8988T (cell line): Measurements from ENCODE around the gene MICAL2.

Experiments used
- DNase-seq: peaks from one replicate; pipeline ENCODE4 v3.0.0; 2011

MICAL2 gene

DNA sequence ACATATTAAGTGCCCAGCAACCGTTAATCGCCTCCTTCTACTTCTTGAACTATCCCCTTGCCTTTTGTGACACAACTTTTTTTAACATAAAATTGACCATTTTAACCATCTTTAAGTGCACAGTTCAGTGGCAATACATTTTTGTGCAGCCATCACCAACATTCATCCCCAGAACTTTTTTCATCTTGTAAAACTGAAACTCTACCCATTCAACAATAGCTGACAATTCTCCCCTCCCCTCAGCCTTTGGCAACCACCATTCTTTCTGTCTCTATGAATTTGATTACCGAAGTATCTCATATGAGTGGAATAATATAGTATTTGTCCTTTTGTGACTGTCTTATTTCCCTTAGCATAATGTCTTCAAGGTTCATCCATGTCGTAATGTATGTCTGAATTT is 66.0 kb downstream of the MICAL2 start:
- DNase-seq: no peak

DNA sequence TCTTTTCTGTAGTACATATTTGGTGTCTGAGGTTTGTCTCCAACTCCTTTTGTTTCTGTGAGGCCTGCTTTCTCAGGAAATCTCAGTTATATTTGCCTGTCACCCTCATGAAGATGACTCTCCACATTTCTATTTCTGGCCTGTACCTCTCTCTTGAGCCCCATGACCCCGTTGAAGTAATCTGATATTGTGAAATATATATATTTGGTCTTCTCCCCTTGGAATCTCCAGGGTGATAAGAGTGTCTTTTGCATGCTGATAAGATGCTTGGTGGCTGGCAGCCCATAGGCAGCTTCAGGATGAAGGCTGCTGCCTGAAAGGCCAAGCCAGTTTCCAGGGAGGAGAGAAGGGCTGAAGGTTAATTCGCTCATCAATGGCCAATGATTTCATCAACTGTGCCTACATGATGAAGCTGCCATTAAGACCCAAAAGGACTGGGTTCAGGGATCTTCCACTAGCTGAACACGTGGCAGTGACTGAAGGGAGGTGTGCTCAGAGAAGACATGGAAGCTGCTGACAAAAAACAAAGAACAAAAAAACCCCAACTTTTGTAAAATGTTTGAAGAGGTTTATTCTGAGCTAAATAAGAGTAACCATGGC is 67.4 kb downstream of the MICAL2 start:
- no peak for DNase-seq

DNA sequence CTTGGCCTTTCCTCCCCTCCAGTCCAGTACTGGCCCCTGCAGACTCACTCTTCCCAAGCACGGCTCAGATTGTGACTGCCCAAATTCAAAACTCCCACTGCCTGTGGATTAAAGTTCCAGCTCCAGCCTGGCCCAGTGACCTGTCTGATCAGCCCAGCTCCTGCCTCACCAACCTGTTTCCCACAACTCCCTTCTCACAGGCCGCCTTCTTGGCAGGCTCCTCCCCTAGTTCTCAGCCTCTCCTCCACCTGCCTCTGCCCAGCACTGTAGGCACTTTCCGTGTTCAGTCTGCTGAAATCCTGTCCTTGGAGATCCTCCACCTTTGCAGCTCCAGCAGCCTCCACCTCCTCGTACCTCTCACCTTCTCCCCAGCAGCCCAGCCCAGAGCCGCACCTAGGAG is 68.6 kb downstream of the MICAL2 start:
- DNase-seq: no peak

- DNase-seq: no peak
Measured at GRCh38 chr11:12179531-12179930, 69.1 kb downstream of the MICAL2 start.

GRCh38 chr11:12180257-12181205 is 70.1 kb downstream of the MICAL2 start:
- no peak for DNase-seq

DNA sequence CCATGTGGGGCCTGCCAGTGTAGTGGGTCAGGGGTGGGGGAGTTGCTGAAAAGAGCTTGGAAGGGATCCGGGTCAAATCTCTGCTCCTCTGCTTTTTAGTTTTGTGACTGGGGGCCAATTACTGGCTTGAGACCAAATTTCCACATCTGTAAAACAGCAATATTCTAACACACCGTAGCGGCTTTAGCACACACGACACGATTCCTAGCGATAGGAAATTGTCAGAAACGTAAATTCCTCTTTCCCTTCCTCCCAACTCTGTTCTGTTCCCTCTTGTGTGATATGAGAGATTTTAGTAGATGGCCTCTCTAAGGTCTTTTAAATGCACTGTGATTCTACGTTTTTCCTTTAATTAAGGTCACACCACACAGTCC is 71.9 kb downstream of the MICAL2 start:
- DNase-seq: no peak

DNA sequence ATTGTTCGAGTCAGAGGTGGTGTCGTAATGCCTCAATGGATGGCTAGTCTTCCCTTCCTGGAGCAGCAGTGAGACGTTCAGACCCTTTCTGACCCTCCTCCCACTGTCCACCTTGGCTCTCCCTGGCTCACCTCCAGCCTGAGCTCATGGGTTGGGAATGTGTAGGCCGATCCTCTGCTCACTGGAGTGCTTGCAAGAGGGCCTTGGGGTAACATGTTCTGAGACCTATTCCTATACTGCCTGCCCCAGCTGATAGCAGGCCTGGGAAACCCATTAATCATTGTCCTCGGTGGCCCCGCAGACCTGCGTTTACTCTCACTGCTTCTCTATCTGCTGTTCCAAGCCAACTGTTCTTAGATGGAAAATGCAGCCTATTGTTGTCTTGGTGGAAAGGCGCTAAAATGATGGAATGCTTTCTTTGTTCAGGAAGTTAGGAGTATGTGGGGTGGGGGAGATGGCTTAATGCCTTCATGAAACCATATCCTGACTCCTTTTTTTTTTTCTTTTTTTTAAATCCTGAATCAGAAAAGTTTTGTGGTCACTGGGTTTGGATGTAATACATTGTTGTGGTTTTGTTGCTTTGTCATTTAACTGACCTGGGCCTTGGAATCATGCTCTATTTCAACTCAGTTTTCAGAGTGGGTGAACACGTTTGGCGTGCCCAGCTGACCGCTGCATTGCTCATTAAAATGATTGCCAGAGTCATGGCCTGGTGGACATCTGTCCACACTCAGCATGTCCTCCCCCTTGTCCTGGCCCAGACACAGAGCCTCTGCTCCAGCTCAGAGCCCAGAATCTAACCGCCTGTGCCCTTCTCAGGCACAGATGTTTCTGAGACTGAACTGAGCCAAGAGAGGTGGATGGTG is 72.5 kb downstream of the MICAL2 start:
- DNase-seq: no peak

- DNase-seq: no peak
Measured at GRCh38 chr11:12183827-12184620, 73.6 kb downstream of the MICAL2 start.

DNA sequence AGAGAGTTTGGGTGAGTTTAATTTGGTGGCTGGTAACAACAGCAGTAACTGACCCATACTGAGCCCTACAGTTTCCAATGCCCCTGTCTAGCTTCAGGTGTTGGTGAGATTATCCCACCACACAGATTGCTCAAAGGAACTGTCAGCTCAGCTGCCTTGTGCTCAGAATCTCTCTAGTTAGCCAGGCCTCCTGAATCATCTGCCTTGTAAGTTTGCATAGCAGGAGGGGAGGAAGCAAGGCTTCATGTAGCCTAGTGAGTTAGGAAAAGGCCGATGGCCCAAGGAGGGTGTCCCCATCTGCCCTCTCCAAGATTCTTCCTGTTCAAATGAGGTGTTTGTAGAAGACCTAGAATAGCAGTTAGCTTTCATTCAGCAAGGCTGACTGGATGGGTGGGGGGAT is 74.3 kb downstream of the MICAL2 start:
- DNase-seq: no peak

DNA sequence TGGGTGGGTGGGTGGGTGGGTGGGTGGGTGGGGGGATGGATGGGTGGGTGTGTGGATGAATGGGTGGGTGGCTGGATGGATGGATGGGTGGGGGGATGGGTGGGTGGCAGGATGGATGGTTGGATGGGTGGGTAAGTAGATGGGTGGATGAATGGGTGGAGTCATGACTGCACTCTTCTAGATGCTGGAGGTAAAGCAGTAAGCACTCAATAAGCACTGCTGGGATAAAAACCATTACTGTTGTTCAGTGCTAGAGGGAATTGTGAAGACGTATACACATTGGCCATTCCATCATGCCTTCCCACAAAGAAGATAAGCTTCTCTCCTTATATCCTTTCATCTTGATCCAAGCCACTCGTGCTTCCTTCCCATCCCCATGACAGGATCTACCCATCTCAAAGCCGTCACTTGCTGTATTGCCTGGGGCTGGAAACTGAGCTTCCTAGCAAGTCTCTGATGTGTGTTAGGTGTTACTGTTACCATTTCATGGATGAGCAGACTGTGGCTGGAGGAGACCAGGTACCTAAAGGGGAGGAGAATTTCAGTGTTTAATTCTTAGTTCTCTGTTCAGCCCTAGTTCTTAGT is 74.8 kb downstream of the MICAL2 start:
- DNase-seq: no peak

GRCh38 chr11:12185914-12186313 is 75.5 kb downstream of the MICAL2 start:
- DNase-seq: no peak

- DNase-seq: no peak
Measured at GRCh38 chr11:12186701-12187100, 76.3 kb downstream of the MICAL2 start.

- DNase-seq: no peak
Measured at GRCh38 chr11:12187399-12187798, 77.0 kb downstream of the MICAL2 start.

- no peak for DNase-seq
Measured at GRCh38 chr11:12188548-12189317, 78.3 kb downstream of the MICAL2 start.

- DNase-seq: peak; percentile 50
Measured at GRCh38 chr11:12189543-12190235, 79.3 kb downstream of the MICAL2 start.

- DNase-seq: no peak
Measured at GRCh38 chr11:12190511-12190910, 80.1 kb downstream of the MICAL2 start.

DNA sequence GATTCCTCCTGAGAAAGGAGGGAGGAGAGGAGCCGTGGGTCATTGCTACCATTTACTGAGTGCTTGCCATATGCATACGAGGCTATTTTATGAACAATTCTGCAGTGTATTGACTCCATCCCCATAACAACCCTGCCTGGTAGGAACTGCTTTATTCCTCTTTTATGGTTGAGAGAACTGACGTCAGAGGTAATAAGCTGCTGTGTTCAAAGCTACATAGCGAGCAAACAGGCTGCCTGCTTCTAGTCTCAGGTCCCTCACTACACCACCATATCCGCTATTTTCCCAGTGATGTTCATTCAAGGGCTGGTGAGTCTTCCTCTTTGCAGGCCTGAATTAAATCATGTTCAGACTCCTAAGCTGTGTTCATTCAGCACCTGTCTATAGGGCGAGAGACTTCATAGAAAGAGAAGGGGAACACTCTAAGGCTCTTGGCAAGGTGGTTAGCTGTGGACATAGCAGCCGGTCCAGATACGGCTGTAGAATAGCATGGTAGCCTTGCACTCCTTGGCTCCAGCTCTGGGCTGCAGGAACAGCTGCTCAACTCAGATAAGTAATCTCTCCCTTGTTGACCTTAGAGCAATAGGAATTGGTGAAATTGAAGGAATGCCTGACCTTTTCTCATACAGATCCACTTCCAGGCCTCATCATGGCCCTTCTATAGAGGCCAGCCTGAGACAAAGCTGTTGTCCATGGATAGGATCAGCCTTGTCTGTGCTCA is 82.6 kb downstream of the MICAL2 start:
- no peak for DNase-seq

DNA sequence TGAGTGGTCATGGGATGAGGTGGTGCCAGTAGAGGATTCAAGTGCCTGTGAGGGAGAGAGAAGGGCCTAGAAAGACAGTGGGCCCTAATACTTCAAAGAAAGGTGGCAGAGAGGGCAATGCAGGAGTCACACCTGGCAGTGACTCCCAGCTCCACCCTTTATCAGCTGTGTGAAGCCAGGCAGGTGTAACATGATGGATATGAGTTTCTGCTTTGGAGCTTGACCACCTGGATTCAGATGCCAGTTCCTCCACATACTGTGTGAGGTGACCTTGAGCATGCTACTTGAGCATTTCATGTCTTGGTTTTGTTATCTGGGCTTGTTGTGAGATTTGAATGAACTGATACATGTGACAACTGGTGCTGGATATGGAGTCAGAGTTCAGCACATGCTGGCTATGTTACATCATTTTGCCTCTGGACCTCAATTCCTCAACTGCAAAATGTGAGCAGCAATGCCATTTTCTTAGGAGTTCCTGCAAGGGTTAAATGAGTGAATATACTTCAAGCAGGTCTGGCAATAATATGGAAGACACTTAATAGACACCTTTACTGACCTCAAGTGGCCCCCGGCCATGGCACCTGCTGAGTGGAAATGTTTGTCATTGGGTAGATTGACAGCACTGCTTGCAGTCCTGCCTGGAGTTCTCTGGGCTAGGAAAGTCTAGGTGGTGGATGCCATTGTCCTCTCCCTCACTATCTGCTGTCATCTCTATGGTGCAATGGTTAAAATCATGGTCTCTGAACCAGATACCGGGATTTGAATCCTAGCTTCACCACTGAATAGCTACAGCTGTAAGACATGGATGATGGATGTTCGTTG is 83.3 kb downstream of the MICAL2 start:
- no peak for DNase-seq

DNA sequence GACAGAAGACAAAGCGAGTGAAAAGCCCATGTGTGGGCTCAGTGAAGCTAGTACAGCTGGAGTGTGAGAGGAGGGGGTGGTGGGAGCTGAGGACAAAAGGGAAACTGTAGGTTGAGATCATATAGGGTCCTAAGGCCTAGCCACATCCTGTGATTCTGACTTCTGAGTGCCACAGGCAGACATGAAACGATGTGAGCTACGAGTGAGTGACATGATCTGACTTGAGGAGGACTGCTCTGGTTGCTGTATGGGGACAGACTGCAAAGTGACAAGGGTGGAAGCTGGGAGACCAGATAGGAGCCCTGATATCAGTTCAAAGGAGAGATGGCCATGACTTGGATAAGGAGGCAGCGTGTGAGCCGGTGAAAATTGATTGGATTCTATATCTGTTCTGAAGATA is 85.4 kb downstream of the MICAL2 start:
- DNase-seq: no peak
